Measurements from ENCODE around the gene MMADHC.

- TF ChIP-seq, protein P1, sequence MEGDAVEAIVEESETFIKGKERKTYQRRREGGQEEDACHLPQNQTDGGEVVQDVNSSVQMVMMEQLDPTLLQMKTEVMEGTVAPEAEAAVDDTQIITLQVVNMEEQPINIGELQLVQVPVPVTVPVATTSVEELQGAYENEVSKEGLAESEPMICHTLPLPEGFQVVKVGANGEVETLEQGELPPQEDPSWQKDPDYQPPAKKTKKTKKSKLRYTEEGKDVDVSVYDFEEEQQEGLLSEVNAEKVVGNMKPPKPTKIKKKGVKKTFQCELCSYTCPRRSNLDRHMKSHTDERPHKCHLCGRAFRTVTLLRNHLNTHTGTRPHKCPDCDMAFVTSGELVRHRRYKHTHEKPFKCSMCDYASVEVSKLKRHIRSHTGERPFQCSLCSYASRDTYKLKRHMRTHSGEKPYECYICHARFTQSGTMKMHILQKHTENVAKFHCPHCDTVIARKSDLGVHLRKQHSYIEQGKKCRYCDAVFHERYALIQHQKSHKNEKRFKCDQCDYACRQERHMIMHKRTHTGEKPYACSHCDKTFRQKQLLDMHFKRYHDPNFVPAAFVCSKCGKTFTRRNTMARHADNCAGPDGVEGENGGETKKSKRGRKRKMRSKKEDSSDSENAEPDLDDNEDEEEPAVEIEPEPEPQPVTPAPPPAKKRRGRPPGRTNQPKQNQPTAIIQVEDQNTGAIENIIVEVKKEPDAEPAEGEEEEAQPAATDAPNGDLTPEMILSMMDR (conservative IDR thresholded peaks at IDR 0.05), result no peak
- TF ChIP-seq EZH2 (IDR thresholded peaks at IDR 0.05; ENCODE audit: low read depth), result no peak
Measured at GRCh38 chr2:149575752-149576151, 11.8 kb downstream of the MMADHC start.

All from PC-9 (cell line).